Adrenal gland (tissue), 12 donors: ENCODE measurements around the gene ATXN2. TPM values are rescaled to one million over a fixed set of nuclear protein-coding genes. Genes with fewer than 3 reads are reported as not detected.

Source experiments
- DNase-seq, 7 donors: peaks; one replicate each; pipeline ENCODE4 v3.0.0-alpha.2; 2019 to 2020
- H3K27ac ChIP-seq, 5 donors: fragments of 200-600 bp; sonication (generic) in 4 of 5; 1 replicate in 3 of 5; 2 replicates in 2 of 5; pipeline versions ENCODE4 v1.5.1 to v1.8.0; 2016 to 2020; ENCODE audit warnings: mild to moderate bottlenecking in 1 of 5
- H3K27me3 ChIP-seq: fragments of 200-600 bp; 2 replicates; pipeline ENCODE4 v1.8.0; 2021
- H3K36me3 ChIP-seq, 2 donors: fragments of 200-600 bp; replicated peaks in 1 of 2; 1 replicate in 1 of 2; 2 replicates in 1 of 2; pipeline versions ENCODE4 v1.5.1 to v1.8.0; 2018 to 2022
- H3K4me1 ChIP-seq, 2 donors: fragments of 200-600 bp; replicated peaks in 1 of 2; 1 replicate in 1 of 2; 2 replicates in 1 of 2; pipeline versions ENCODE4 v1.5.1 to v1.8.0; 2018 to 2021
- H3K4me3 ChIP-seq, 4 donors: fragments of 200-600 bp; sonication (generic) in 3 of 4; one replicate each; pipeline ENCODE4 v1.5.1; 2016 to 2018
- H3K9me3 ChIP-seq, 3 donors: fragments of 200-600 bp; sonication (generic) in 1 of 3; replicated peaks in 1 of 3; 1 replicate in 2 of 3; 2 replicates in 1 of 3; pipeline versions ENCODE4 v1.5.1 to v1.8.0; 2016 to 2021
- CTCF ChIP-seq, 6 experiments: fragments of 450-650 bp in 4 of 6; fragments of 200-600 bp in 2 of 6; sonication (generic) in 1 of 6; IDR thresholded peaks; 1 replicate in 5 of 6; 2 replicates in 1 of 6; pipeline versions ENCODE4 v1.5.1 to v1.8.0; 2016 to 2021; ENCODE audit warnings: antibody characterized with exemption in 6 of 6, mild to moderate bottlenecking in 2 of 6, moderate library complexity in 1 of 6
- POLR2A ChIP-seq, 2 donors: fragments of 450-650 bp; IDR thresholded peaks; one replicate each; pipeline ENCODE4 v1.6.1; 2017; ENCODE audit warnings: antibody characterized with exemption in 2 of 2, mild to moderate bottlenecking in 2 of 2, moderate library complexity in 1 of 2
- WGBS, 4 donors: extraction: QIAGEN DNeasy Blood & Tissue Kit in 2 of 4; methylation state at CpG; one replicate each; pipeline versions ENCODE4 v1.1.5 to v1.1.7; 2013 to 2017; 5-methylcytosine and 5-hydroxymethylcytosine counted together
- intact Hi-C, 2 donors: fragments of 100-400 bp; cut with DNase I; formaldehyde crosslinking; loops; one replicate each; pipeline versions ENCODE4 v1.14.1 to v1.15.0; 2022 to 2023
- polyA plus RNA-seq, 3 donors: library from polyadenylated mRNA; stranded (reverse); fragments of 200-250 nt in 2 of 3; fragments of 350-450 nt in 1 of 3; fragmentation: Illumina TruSeq in 1 of 3; extraction: RNeasy Lipid Tissue Mini Kit (QIAGEN cat#74804) in 1 of 3; gene quantifications; one replicate each; pipeline ENCODE4 v1.2.3, GENCODE V29; 2013 to 2014
- total RNA-seq, 9 donors: library from RNA; depleted of rRNA in 4 of 9; stranded (reverse); fragments of >200 nt in 4 of 9; fragments of 120-200 nt in 1 of 9; fragmentation: NEBNext Ultra II Directional in 1 of 9; extraction: Animal tissue kit (Norgen Biotek cat#: 25700) in 1 of 9; gene quantifications; one replicate each; pipeline versions ENCODE4 v1.1.0 to v1.2.4, GENCODE V29; 2013 to 2023
- donor health status: healthy with polysubstance abuse.
- donor health status: Bipolar disorder and iron deficiency.
- donor health status: DM: yes; HTN: yes; CAD: no.
- donor health status: DM: no; HTN: no; CAD: no.
- donor health status: DM: no; HTN: no; CAD: no.
- donor health status: DM: yes; HTN: yes; CAD: no.

Gene ATXN2
- total and polyA plus RNA-seq, 12 donors = 31.0 to 241 (median 57.2) TPM

- H3K36me3 ChIP-seq = peaks cover 0 to 83% of the 10 kb centered on the region in 2 donors
- WGBS, 4 donors = 80 to 93% (median 90%) methylated on average over 13 to 25 of the region's 25 CpGs
- no peak for TF ChIP-seq POLR2A (IDR thresholded peaks at IDR 0.05)
- TF ChIP-seq CTCF (IDR thresholded peaks at IDR 0.05) = no peak
- peaks cover 15 to 37% of the 10 kb centered on the region in 2 donors for H3K4me1 ChIP-seq
- no peak overlapping the region for H3K4me3 ChIP-seq
- peak in 5 of 7 donors; percentile 9 to 57 (median 17) for DNase-seq
- H3K27ac ChIP-seq = no peak overlapping the region
- intact Hi-C loops = loop anchor here (5.0 to 10.0 kb wide), 3 partner anchors 46 to 71 kb away; partner anchors contain the start of gene SH2B3 (in 1 of the 2)
- H3K27me3 ChIP-seq = no peaks in the 10 kb centered on the region
- H3K9me3 ChIP-seq = no peaks in the 10 kb centered on the region
Observed at GRCh38 chr12:111453071-111453989, 145.8 kb downstream of the ATXN2 start.

GRCh38 chr12:111451649-111452129 lies 147.4 kb downstream of the ATXN2 start:
- H3K36me3 ChIP-seq = peaks cover 0 to 93% of the 10 kb centered on the region in 2 donors
- intact Hi-C loops = loop anchor here (5.0 to 10.0 kb wide), 3 partner anchors 44 to 73 kb away; partner anchors contain the start of gene SH2B3 (in 1 of the 2)
- TF ChIP-seq CTCF (IDR thresholded peaks at IDR 0.05) = peak; percentile 73 to 92 (median 82)
- TF ChIP-seq POLR2A (IDR thresholded peaks at IDR 0.05) = no peak
- H3K27me3 ChIP-seq = no peaks in the 10 kb centered on the region
- peaks cover 11 to 43% of the 10 kb centered on the region in 2 donors for H3K4me1 ChIP-seq
- H3K9me3 ChIP-seq = no peaks in the 10 kb centered on the region
- WGBS, 4 donors = 26 to 31% (median 29%) methylated on average over 6 of the region's 6 CpGs
- H3K4me3 ChIP-seq = no peak overlapping the region
- DNase-seq = peak in 4 of 7 donors; percentile 10 to 53 (median 16)
- no peak overlapping the region for H3K27ac ChIP-seq

- Histone ChIP-seq H3K9me3 (no peaks in the 10 kb centered on the region), H3K4me3 (no peak overlapping the region), H3K27me3 (no peaks in the 10 kb centered on the region), H3K27ac (no peak overlapping the region), H3K36me3 (peaks cover 0 to 93% of the 10 kb centered on the region in 2 donors), H3K4me1 (peaks cover 15 to 48% of the 10 kb centered on the region in 2 donors)
- WGBS, 4 donors = 42 to 55% (median 45%) methylated on average over 1 of the region's 1 CpG
- intact Hi-C loops = loop anchor here (5.0 to 10.0 kb wide), 3 partner anchors 44 to 74 kb away; partner anchors contain the start of gene SH2B3 (in 1 of the 2)
- no peak for DNase-seq
- TF ChIP-seq CTCF (IDR thresholded peaks at IDR 0.05) = no peak
- no peak for TF ChIP-seq POLR2A (IDR thresholded peaks at IDR 0.05)
Observed at GRCh38 chr12:111451232-111451631, 147.9 kb downstream of the ATXN2 start.

GRCh38 chr12:111450676-111451075 lies 148.4 kb downstream of the ATXN2 start:
- TF ChIP-seq CTCF (IDR thresholded peaks at IDR 0.05) = no peak
- TF ChIP-seq POLR2A (IDR thresholded peaks at IDR 0.05) = no peak
- no peak overlapping the region for H3K4me3 ChIP-seq
- intact Hi-C loops = loop anchor here (5.0 to 10.0 kb wide), 3 partner anchors 43 to 74 kb away; partner anchors contain the start of gene SH2B3 (in 1 of the 2)
- no peaks in the 10 kb centered on the region for H3K9me3 ChIP-seq
- H3K27me3 ChIP-seq = no peaks in the 10 kb centered on the region
- H3K27ac ChIP-seq = peak overlapping the region in 1 of 5 donors; percentile 6
- 70 to 84% (median 82%) methylated on average over 4 of the region's 4 CpGs for WGBS, 4 donors
- peaks cover 12 to 48% of the 10 kb centered on the region in 2 donors for H3K4me1 ChIP-seq
- peaks cover 0 to 87% of the 10 kb centered on the region in 2 donors for H3K36me3 ChIP-seq
- peak in 5 of 7 donors; percentile 11 to 47 (median 14) for DNase-seq
